ENCODE results near the gene MECR.

DNA sequence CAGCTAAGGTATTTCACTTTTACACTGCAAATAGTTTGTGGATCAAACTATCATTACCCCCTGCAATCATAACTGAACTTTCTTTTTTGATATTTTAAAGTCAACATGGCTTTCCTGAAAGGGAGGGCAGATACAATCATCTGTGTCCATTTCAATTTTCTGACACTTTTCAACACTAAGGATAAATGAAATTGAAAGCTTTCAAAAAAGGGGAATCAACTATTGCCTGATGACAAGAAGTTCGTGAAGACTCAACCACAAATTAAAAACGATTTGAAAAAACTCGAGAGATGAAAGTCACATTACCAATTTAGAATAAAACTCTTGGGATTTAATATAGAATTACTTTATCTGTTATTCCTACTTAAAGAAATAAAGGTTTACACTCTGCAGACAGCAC, 60.8 kb downstream of the MECR start:
- TF ChIP-seq, protein P1, sequence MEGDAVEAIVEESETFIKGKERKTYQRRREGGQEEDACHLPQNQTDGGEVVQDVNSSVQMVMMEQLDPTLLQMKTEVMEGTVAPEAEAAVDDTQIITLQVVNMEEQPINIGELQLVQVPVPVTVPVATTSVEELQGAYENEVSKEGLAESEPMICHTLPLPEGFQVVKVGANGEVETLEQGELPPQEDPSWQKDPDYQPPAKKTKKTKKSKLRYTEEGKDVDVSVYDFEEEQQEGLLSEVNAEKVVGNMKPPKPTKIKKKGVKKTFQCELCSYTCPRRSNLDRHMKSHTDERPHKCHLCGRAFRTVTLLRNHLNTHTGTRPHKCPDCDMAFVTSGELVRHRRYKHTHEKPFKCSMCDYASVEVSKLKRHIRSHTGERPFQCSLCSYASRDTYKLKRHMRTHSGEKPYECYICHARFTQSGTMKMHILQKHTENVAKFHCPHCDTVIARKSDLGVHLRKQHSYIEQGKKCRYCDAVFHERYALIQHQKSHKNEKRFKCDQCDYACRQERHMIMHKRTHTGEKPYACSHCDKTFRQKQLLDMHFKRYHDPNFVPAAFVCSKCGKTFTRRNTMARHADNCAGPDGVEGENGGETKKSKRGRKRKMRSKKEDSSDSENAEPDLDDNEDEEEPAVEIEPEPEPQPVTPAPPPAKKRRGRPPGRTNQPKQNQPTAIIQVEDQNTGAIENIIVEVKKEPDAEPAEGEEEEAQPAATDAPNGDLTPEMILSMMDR (conservative IDR thresholded peaks at IDR 0.05 in 1 of 2, IDR thresholded peaks at IDR 0.05 in 1 of 2; ENCODE audit: extremely low read depth in 1 of 2, insufficient read depth in 1 of 2, low read depth in 1 of 2, low read length in 2 of 2) = no peak
- TF ChIP-seq EZH2 (IDR thresholded peaks at IDR 0.05; ENCODE audit: borderline replicate concordance, low read length) = no peak

Measured in mammary epithelial cell (primary cell).